ENCODE data around the gene PGS1. TPM values are rescaled to one million over a fixed set of nuclear protein-coding genes. Genes with fewer than 3 reads are reported as not detected.
A peak's percentile ranks its signal among the peaks of the same experiment; 100 is the strongest.

Gene PGS1
- total RNA-seq, 1 donor from 2014 or later, result 39.0 TPM

GRCh38 chr17:78428836-78429617 lies 50.6 kb downstream of the PGS1 start:
- DNase-seq, result no peak

GRCh38 chr17:78429618-78429995 lies 51.2 kb downstream of the PGS1 start:
- DNase-seq, result no peak

- no peak for DNase-seq
Measured at GRCh38 chr17:78430892-78431691, 52.6 kb downstream of the PGS1 start.

GRCh38 chr17:78431692-78431958 lies 53.2 kb downstream of the PGS1 start:
- no peak for DNase-seq

- DNase-seq, result peak; percentile 55
Measured at GRCh38 chr17:78432226-78433012, 54.0 kb downstream of the PGS1 start.

- no peak for DNase-seq
Measured at GRCh38 chr17:78433013-78433727, 54.7 kb downstream of the PGS1 start.

- no peak for DNase-seq
Measured at GRCh38 chr17:78433780-78434335, 55.4 kb downstream of the PGS1 start.

GRCh38 chr17:78434455-78435329 lies 56.2 kb downstream of the PGS1 start:
- no peak for DNase-seq

GRCh38 chr17:78435330-78436005 lies 57.0 kb downstream of the PGS1 start:
- DNase-seq, result no peak

GRCh38 chr17:78437508-78438169 lies 59.2 kb downstream of the PGS1 start:
- DNase-seq, result no peak

- no peak for DNase-seq
Measured at GRCh38 chr17:78438271-78438691, 59.8 kb downstream of the PGS1 start.

- DNase-seq, result no peak
Measured at GRCh38 chr17:78438694-78439325, 60.4 kb downstream of the PGS1 start.

GRCh38 chr17:78441271-78441971 lies 63.0 kb downstream of the PGS1 start:
- DNase-seq, result no peak

- no peak for DNase-seq
Measured at GRCh38 chr17:78442648-78443218, 64.3 kb downstream of the PGS1 start.

GRCh38 chr17:78444392-78444791 lies 65.9 kb downstream of the PGS1 start:
- DNase-seq, result no peak

- no peak for DNase-seq
Measured at GRCh38 chr17:78446833-78447232, 68.4 kb downstream of the PGS1 start.

GRCh38 chr17:78448356-78448993 lies 70.0 kb downstream of the PGS1 start:
- DNase-seq, result no peak
